SK-N-MC (cell line): ENCODE measurements around the gene MYO1G.

Experiments used
- EZH2 ChIP-seq: fragments of 200-600 bp; sonication (generic); IDR thresholded peaks from one replicate; pipeline ENCODE4 v1.6.1; 2017; ENCODE audit warnings: antibody characterized with exemption
- POLR2AphosphoS5 ChIP-seq: IDR thresholded peaks from 2 replicates; pipeline ENCODE4 v1.6.1; 2012; ENCODE audit warnings: mild to moderate bottlenecking, low read depth, low read length, borderline replicate concordance

GRCh38 chr7:44958645-44959344 is 20.0 kb downstream of the MYO1G start:
- TF ChIP-seq EZH2: no peak
- no peak for TF ChIP-seq POLR2AphosphoS5
